Smooth muscle cell (in vitro differentiated cells): ENCODE data around the gene POU2F3. TPM values are rescaled to one million over a fixed set of nuclear protein-coding genes. Genes with fewer than 3 reads are reported as not detected.

Experiments
- DNase-seq: peaks from one replicate; lab custom pipeline; 2025; ENCODE audit not compliant: unreplicated experiment; lab: John Stamatoyannopoulos, UW
- H2AFZ ChIP-seq: fragments of 200-600 bp; sonication (generic); 2 replicates; pipeline ENCODE4 v1.6.0; 2016; ENCODE audit warnings: antibody characterized with exemption, low read depth, mild to moderate bottlenecking
- H3F3A ChIP-seq: fragments of 200-600 bp; sonication (generic); 2 replicates; pipeline ENCODE4 v1.6.0; 2017; ENCODE audit warnings: antibody characterized with exemption, low read depth
- H3K27ac ChIP-seq: fragments of 200-600 bp; sonication (generic); 2 replicates; pipeline ENCODE4 v1.5.1; 2016; ENCODE audit warnings: low read depth, mild to moderate bottlenecking
- H3K27me3 ChIP-seq: fragments of 200-600 bp; sonication (generic); 2 replicates; pipeline ENCODE4 v1.6.1; 2016; ENCODE audit warnings: low read depth, mild to moderate bottlenecking
- H3K36me3 ChIP-seq: fragments of 200-600 bp; sonication (generic); 2 replicates; pipeline ENCODE4 v1.5.1; 2016; ENCODE audit warnings: low read depth
- H3K4me1 ChIP-seq: fragments of 200-600 bp; sonication (generic); 2 replicates; pipeline ENCODE4 v1.5.1; 2016; ENCODE audit warnings: low read depth
- H3K4me2 ChIP-seq: fragments of 200-600 bp; sonication (generic); 2 replicates; pipeline ENCODE4 v1.6.0; 2016; ENCODE audit warnings: mild to moderate bottlenecking
- H3K4me3 ChIP-seq: fragments of 200-600 bp; sonication (generic); 2 replicates; pipeline ENCODE4 v1.5.1; 2016; ENCODE audit warnings: mild to moderate bottlenecking
- H3K79me2 ChIP-seq: fragments of 200-600 bp; sonication (generic); 2 replicates; pipeline ENCODE4 v1.6.0; 2016; ENCODE audit warnings: low read depth, mild to moderate bottlenecking
- H3K9ac ChIP-seq: fragments of 200-600 bp; sonication (generic); 2 replicates; pipeline ENCODE4 v1.6.0; 2016; ENCODE audit warnings: low read depth
- H3K9me3 ChIP-seq: fragments of 200-600 bp; sonication (generic); replicated peaks from 2 replicates; pipeline ENCODE4 v1.5.1; 2016; ENCODE audit warnings: low read depth
- H4K20me1 ChIP-seq: fragments of 200-600 bp; sonication (generic); 2 replicates; pipeline ENCODE4 v1.6.0; 2016; ENCODE audit warnings: low read depth
- WGBS: methylation state at CpG from one replicate; pipeline ENCODE4 v1.1.7; 2016; ENCODE audit warnings: low lambda C conversion rate; 5-methylcytosine and 5-hydroxymethylcytosine counted together
- polyA plus RNA-seq: library from polyadenylated mRNA; unstranded; fragments of >200 nt; fragmentation: Nextera tagmentation; extraction: Ambion mirVana; gene quantifications from 2 replicates; pipeline ENCODE4 v1.2.1, GENCODE V29; 2016
- total RNA-seq: library from RNA; depleted of rRNA; stranded (reverse); fragments of >200 nt; gene quantifications from 2 replicates; pipeline ENCODE4 v1.2.3, GENCODE V29; 2014
- TF ChIP-seq, protein P1 (sequence below): fragments of 200-600 bp; sonication (generic); IDR thresholded peaks from 2 replicates; pipeline ENCODE4 v1.5.1; 2017; ENCODE audit warnings: borderline replicate concordance, mild to moderate bottlenecking, antibody characterized with exemption; ENCODE audit not compliant: insufficient read depth, poor library complexity, severe bottlenecking

POU2F3 gene
- total and polyA plus RNA-seq, 2 experiments from 2014 or later, result 2.8 TPM; not detected in 1

DNA sequence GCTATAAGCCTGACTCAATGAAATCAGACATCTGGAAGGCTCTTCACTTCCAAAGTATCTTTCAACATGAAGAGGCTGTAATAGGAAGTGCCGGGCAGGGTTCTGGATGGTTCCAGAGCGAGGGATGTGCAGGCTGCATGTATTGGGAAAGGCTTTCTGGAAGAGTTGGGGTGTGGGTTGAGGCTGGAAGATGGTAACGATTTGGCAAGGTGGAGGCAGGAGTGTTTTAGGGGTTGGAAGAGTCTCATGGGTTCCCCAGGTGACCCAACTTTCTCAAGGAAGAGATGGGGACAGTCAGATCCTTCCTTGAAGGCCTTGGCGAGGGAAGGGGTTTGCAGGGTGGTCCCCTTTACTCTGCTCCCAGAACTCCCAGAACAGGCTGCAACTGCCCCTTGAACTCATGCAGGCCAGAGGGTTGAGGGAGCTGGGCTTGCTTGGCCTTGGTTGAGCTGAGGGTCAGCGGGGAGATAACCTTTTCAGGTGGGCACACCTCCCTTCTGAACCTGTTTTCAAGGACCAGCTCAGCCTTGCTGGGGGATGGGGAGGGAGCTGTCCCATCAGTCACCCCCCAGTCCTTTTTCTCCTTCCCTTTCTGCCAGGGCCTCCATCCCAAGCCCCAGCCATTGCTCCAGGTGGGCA lies 9.4 kb upstream of the POU2F3 start:
- H3K9me3 ChIP-seq, result no peaks in the 10 kb centered on the region
- H3K9ac ChIP-seq, result no peak overlapping the region
- H3K27ac ChIP-seq, result no peak overlapping the region
- H3K4me2 ChIP-seq, result no peak overlapping the region
- H4K20me1 ChIP-seq, result peaks cover 7% of the 10 kb centered on the region
- H3F3A ChIP-seq, result no peaks in the 10 kb centered on the region
- no peaks in the 10 kb centered on the region for H3K27me3 ChIP-seq
- H3K79me2 ChIP-seq, result no peaks in the 10 kb centered on the region
- 84% methylated on average over 5 of the region's 5 CpGs for WGBS
- H3K4me1 ChIP-seq, result no peaks in the 10 kb centered on the region
- no peak overlapping the region for H3K4me3 ChIP-seq
- H3K36me3 ChIP-seq, result no peaks in the 10 kb centered on the region
- H2AFZ ChIP-seq, result no peak overlapping the region
- TF ChIP-seq, protein P1, sequence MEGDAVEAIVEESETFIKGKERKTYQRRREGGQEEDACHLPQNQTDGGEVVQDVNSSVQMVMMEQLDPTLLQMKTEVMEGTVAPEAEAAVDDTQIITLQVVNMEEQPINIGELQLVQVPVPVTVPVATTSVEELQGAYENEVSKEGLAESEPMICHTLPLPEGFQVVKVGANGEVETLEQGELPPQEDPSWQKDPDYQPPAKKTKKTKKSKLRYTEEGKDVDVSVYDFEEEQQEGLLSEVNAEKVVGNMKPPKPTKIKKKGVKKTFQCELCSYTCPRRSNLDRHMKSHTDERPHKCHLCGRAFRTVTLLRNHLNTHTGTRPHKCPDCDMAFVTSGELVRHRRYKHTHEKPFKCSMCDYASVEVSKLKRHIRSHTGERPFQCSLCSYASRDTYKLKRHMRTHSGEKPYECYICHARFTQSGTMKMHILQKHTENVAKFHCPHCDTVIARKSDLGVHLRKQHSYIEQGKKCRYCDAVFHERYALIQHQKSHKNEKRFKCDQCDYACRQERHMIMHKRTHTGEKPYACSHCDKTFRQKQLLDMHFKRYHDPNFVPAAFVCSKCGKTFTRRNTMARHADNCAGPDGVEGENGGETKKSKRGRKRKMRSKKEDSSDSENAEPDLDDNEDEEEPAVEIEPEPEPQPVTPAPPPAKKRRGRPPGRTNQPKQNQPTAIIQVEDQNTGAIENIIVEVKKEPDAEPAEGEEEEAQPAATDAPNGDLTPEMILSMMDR, result no peak
- DNase-seq, result no peak

GRCh38 chr11:120231963-120232362 lies 8.0 kb upstream of the POU2F3 start:
- Histone ChIP-seq H3K27me3 (peaks cover 6% of the 10 kb centered on the region), H3K4me3 (no peak overlapping the region), H3K4me1 (no peaks in the 10 kb centered on the region), H2AFZ (no peak overlapping the region), H3K79me2 (no peaks in the 10 kb centered on the region), H3K9me3 (no peaks in the 10 kb centered on the region), H3K27ac (no peak overlapping the region), H3K4me2 (no peak overlapping the region), H3F3A (no peaks in the 10 kb centered on the region), H4K20me1 (no peaks in the 10 kb centered on the region), H3K36me3 (no peaks in the 10 kb centered on the region), H3K9ac (no peak overlapping the region)
- no peak for DNase-seq
- WGBS, result 72% methylated on average over 3 of the region's 4 CpGs
- TF ChIP-seq, protein P1, result no peak

GRCh38 chr11:120233207-120233803 lies 6.6 kb upstream of the POU2F3 start:
- WGBS, result 89% methylated on average over 9 of the region's 9 CpGs
- Histone ChIP-seq H3K9me3 (no peaks in the 10 kb centered on the region), H3K79me2 (no peaks in the 10 kb centered on the region), H4K20me1 (no peaks in the 10 kb centered on the region), H3K36me3 (no peaks in the 10 kb centered on the region), H3F3A (no peaks in the 10 kb centered on the region), H3K4me2 (no peak overlapping the region), H3K4me3 (no peak overlapping the region), H3K4me1 (no peaks in the 10 kb centered on the region), H3K27me3 (peaks cover 14% of the 10 kb centered on the region), H3K27ac (no peak overlapping the region), H2AFZ (no peak overlapping the region), H3K9ac (no peak overlapping the region)
- TF ChIP-seq, protein P1, result no peak
- no peak for DNase-seq
